Amygdala (tissue), 56 donors: ENCODE data around the gene TMEM9.
"Not testable (repeated sequence)": the region's sequence is repeated elsewhere in the genome, so short reads cannot be mapped to it uniquely, and the experiment has no call there.

ENCODE experiments used
- DNase-seq, 56 donors: peaks; one replicate each; lab custom pipeline; 2025; lab: John Stamatoyannopoulos, UW

The TMEM9 gene

GRCh38 chr1:201175820-201176500 is 21.7 kb upstream of the TMEM9 start:
- DNase-seq: no peak

GRCh38 chr1:201173736-201174135 is 19.5 kb upstream of the TMEM9 start:
- DNase-seq: no peak

DNA sequence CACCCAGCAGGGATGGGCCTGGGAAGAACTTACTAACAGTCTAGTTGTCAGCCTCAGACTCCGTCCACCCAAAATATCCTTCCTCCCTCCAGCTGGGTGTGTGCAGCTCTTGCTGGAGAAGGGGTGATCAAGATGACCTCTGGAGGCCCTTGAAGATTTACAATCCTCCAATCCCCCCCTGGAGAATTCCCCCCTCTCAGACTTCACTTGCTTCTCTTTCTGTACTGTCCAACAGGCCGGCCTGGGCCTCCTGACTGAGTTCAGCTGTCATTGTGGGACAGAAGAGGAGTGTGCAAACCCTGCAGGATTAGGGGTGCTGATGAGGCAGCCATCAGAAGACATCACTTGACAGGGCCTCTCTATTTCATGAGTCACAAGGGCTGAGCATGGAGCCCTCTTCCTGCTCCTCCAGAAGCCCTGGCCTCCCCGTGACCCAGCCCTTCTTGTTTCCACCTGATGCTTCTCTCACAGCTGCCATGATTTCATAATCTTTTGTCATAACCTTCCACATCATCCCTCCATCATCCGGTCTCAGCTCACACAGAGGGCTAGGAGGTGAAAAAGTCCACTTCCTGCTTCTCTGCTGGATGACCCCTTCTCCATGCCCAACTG is 18.8 kb upstream of the TMEM9 start:
- no peak for DNase-seq

GRCh38 chr1:201172326-201172725 is 18.1 kb upstream of the TMEM9 start:
- no peak for DNase-seq

DNA sequence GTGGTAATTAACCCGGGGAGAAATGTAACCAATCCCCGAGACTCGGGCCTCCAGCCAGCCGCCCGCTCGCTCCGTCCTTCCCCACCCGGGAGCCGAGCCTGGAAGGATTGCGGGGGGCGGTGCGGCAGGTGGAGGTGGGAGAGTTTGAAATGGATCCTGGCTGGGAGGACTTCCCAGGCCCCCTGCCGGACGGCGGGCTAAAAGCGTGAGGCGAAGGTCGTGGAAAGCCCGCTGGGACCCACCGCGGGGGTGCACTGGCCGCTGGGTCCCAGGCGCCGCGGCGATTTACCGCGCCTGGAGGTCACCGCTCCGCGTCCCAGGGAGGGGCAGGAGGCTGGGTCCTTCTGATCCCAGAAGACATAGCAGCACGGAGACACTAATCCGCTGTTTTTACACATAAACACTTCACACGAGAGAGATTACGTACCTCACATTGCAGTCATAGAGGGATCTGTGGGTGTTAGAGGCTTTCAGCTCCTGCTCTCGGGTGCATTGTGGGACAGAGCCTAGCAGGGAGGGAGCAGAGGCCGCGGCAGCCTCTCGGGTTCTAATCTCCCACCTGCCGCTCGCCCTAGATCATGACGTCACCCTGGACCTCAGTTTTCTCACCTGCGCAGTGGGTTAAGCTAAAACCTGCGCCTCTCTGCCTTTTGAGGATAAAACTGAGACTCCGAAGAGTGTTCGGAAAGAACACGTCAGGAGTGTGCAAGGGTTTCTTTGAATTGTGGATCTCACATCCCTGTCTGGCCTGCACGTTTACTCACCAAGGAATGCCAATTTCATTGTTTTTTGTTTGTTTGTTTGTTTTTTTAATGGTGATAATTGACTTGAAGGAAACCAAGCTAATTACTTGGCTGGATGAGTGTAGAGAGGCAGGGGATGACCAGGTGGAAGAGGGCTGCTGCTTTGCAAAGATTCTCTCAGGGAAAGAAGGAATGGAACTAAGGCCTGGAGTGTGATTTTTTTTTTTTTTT is 17.1 kb upstream of the TMEM9 start:
- DNase-seq: peak in 16 of 56 donors; percentile 12 to 81 (median 55)

GRCh38 chr1:201170533-201171062 is 16.3 kb upstream of the TMEM9 start:
- peak; percentile 17 to 95 (median 84) for DNase-seq

GRCh38 chr1:201169971-201170532 is 15.8 kb upstream of the TMEM9 start:
- no peak for DNase-seq

DNA sequence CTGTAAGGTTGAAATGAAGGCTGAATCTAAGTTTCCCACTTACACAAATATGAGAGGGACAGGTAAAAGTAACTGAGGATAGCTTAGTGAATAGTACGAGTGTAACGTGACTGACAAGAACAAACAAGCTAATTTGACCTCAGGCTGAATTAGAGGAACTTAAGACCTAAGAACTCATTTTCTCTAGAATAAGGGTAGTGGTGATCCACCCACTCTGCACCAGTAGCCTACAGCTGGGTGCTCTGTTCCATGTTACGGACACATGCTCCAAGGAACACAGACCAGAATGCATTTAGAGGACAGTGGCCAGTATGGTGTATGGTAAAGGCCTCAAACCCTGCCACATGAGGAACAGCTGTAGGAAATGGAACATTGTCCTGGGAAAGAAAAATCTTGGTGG is 14.9 kb upstream of the TMEM9 start:
- DNase-seq: no peak

DNA sequence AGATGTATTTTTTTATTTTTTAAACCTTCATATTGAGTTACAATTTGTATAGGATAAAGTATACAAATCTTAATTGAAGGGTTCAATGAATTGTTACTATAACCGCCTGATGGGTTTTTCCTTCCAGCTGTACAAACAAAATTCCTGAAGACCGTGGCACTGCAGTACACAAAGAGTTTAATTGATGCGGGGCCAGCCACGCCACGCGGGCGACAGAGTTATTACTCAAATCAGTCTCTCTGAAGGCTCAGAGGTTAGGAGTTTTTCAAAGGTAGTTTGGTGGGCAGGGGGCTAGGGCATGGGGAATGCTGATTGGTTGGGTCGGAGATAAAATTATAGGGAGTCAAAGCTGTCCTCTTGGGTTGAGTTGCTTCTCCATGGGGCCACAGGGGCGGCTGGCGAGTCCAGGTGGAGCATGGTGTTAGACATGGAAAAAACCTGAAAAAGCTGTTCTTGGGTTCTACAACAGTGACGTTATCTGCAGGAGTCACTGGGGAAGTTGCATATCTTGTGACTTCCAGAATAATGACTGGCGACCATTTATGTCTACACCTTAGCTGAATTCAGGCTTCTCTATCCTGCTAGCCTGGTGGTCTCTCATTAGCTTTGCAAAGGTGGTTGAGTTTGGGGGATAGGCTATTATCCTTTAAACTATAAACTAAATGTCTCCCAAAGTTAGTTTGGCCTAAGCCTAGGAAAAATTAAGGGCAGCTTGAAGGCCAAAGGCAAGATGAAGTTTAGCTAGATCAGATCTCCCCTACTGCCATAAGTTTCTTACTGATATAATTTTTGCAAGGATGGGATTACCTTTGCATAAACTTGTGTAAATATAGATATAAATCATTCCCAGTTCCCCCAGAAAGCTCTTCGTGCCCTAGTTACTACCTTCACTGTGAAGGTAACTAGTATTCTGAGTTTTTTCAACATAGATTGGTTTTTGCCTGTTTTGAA is 13.0 kb upstream of the TMEM9 start:
- DNase-seq: no peak

DNA sequence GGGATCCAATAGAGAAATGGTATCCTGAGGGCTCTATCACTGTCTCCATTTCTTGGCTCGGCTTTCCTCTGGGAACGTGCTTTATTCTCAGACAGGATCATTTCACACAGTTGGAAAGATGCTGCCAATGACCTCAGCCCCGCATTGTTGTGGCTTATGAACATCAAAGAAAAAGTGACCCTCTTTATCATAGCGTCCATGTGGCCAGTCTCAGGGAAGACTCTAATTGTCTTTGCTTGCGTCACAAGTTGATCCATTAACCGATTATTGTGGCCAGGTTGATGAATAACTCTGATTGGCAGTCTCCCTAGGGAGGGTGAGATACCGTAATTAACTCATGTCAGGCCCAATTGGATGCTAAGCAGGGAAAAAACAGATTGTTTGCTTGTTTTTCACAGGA is 10.4 kb upstream of the TMEM9 start:
- DNase-seq: no peak

DNA sequence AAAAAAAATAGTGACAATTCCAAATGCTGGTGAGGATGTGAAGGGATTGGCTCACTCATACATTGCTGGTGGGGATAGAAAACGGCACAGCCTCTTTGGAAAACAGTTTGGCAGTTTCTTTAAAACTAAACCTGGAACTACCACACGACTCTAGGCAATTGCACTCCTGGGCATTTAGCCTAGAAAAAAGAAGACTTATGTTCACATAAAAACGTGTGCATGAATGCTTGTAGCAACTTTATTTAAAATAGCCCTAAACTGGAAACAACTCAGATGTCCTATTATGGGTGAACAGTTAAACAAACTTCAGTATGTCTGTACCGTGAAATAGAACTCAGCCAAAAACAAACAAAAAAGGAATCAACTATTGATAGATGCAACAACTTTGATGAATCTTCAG is 9.4 kb upstream of the TMEM9 start:
- DNase-seq: no peak

DNA sequence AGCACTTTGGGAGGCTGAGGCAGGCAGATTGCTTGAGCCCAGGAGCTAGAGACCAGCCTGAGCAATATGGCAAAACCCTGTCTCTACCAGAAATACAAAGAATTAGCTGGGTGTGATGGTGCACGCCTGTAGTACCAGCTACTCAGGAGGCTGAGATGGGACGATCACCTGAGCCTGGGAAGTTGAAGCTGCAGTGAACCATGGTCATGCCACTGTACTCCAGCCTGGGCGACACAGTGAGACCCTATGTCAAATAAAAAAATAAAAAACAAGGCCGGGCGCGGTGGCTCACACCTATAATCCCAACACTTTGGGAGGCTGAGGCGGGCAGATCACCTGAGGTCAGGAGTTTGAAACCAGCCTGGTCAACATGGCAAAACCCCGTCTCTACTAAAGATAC is 8.8 kb upstream of the TMEM9 start:
- DNase-seq: not testable (repeated sequence)

DNA sequence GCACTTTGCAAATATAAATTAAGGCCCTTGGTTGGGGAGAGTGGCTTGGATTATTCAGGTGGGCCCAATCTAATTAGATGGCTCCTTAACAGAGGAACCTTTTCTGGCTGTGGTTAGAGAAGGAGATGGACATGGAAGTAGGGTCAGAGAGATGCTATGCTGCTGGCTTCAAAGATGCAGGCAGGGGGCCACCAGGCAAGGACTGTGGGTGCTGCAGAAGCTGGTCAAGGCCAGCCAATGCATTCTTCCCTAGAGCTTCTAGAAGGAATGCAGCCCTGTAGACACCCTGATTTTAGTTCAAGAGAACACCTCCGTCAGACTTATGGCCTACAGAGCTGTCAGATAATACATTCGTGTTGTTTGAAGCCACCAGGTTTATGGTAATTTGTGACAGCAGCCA is 3.7 kb upstream of the TMEM9 start:
- no peak for DNase-seq

DNA sequence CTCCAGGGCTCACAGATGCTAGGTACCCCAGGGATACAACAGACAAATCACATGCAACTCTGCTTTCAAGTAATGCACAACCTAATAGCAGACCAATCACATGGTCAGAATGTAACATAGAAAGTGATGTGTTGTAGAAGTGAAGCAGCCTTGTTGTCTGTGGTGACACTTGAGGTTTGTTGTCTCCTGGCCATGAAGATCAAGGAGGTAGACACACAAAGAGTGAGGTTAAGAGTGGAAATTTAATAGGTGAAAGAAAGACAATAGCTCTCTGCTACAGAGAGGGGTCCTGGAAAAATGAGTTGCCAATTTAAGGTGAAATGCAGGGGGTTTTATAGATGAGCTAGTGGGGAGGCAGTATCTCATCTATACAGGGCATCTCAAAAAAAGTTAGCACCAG is 2.5 kb upstream of the TMEM9 start:
- no peak for DNase-seq

- no peak for DNase-seq
Measured at GRCh38 chr1:201156346-201156745, 2.1 kb upstream of the TMEM9 start.

DNA sequence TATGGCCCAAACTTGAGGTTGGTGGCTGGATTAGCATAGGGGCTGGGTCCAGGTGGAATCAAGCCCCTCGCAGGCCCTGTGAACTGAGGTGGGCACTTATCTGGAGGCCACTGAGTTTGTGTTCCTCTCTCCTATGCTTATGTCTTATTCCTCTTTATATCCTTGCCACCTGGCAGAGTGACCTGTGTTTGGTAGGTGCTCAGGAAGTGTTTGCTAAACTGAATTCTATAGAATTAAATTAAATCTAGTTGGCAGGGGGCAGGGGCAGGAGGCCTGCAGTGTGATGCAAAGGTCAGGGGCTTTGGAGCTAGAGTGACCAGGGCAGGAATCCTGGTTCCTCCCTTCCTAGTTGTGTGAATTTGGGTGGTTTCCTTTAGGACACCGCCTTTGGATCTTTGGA is 1.1 kb upstream of the TMEM9 start:
- DNase-seq: no peak

- peak in 10 of 56 donors; percentile 27 to 90 (median 54) for DNase-seq
Measured at GRCh38 chr1:201153474-201154388, 543 bp downstream of the TMEM9 start.

DNA sequence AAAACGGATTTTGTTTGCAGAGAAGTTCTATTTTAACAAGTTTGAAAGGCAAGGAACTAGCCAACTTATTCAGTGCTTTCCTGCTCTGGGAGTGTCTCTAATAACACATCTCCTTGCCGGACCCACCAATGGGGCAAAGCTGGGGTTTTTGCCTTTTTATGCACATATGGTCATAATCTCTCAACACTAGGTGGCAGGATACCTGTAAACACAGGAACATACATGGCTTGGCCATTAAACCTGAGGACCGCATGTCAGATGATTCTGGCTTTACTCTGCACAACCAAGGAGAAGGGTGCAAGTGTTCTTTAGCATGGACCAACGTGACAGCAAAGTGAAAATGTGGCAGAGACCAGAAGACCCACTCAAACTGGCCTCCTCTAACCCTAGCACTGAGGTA is 4.9 kb downstream of the TMEM9 start:
- no peak for DNase-seq
